Ovary (tissue), 9 donors: ENCODE measurements around the gene PRICKLE4. TPM values are rescaled to one million over a fixed set of nuclear protein-coding genes. Genes with fewer than 3 reads are reported as not detected.

Experiments used
- DNase-seq, 5 donors: peaks; one replicate each; pipeline ENCODE4 v3.0.0-alpha.2; 2019 to 2020
- H3K27ac ChIP-seq, 2 donors: fragments of 200-600 bp; one replicate each; pipeline versions ENCODE4 v1.5.1 to v1.8.0; 2019 to 2022
- H3K27me3 ChIP-seq: fragments of 200-600 bp; one replicate; pipeline ENCODE4 v1.8.0; 2022
- H3K36me3 ChIP-seq: fragments of 200-600 bp; sonication (generic); one replicate; pipeline ENCODE4 v1.5.1; 2019
- H3K4me1 ChIP-seq: one replicate; pipeline ENCODE4 v1.8.1; 2013; ENCODE audit warnings: mild to moderate bottlenecking, moderate library complexity; ENCODE audit not compliant: insufficient read depth
- H3K4me3 ChIP-seq: fragments of 200-600 bp; sonication (generic); one replicate; pipeline ENCODE4 v1.5.1; 2017
- H3K9me3 ChIP-seq, 2 donors: fragments of 200-600 bp in 1 of 2; sonication (generic) in 1 of 2; one replicate each; pipeline versions ENCODE4 v1.5.1 to v1.8.1; 2013 to 2019; ENCODE audit warnings: mild to moderate bottlenecking in 1 of 2, moderate library complexity in 1 of 2
- CTCF ChIP-seq, 3 donors: fragments of 450-650 bp in 2 of 3; fragments of 200-600 bp in 1 of 3; IDR thresholded peaks; one replicate each; pipeline versions ENCODE4 v1.5.1 to v1.8.0; 2016 to 2022; ENCODE audit warnings: antibody characterized with exemption in 3 of 3, mild to moderate bottlenecking in 1 of 3
- EP300 ChIP-seq: sonication (generic); formaldehyde crosslinking; IDR thresholded peaks from one replicate; pipeline ENCODE4 v1.6.1; 2017; ENCODE audit warnings: antibody characterized with exemption
- POLR2A ChIP-seq: fragments of 450-650 bp; IDR thresholded peaks from one replicate; pipeline ENCODE4 v1.6.1; 2017; ENCODE audit warnings: antibody characterized with exemption, mild to moderate bottlenecking, moderate library complexity
- WGBS, 3 donors: extraction: QIAGEN DNeasy Blood & Tissue Kit in 1 of 3; methylation state at CpG; one replicate each; pipeline versions ENCODE4 v1.1.5 to v1.1.7; 2013 to 2017; 5-methylcytosine and 5-hydroxymethylcytosine counted together
- intact Hi-C, 4 donors: fragments of 100-400 bp; cut with DNase I; formaldehyde crosslinking; loops; one replicate each; pipeline versions ENCODE4 v1.11.0 to v1.15.1; 2022 to 2023
- polyA plus RNA-seq, 2 donors: library from polyadenylated mRNA; stranded (reverse); fragments of 200-250 nt in 1 of 2; fragments of 350-450 nt in 1 of 2; fragmentation: Illumina TruSeq in 1 of 2; extraction: RNeasy Lipid Tissue Mini Kit (QIAGEN cat#74804) in 1 of 2; gene quantifications; one replicate each; pipeline ENCODE4 v1.2.3, GENCODE V29; 2013 to 2014
- total RNA-seq, 7 donors: library from RNA; depleted of rRNA in 2 of 7; stranded (reverse); fragments of >200 nt in 2 of 7; fragmentation: NEBNext Ultra II Directional in 3 of 7; extraction: Animal tissue kit (Norgen Biotek cat#: 25700) in 3 of 7; gene quantifications; one replicate each; pipeline versions ENCODE4 v1.1.0 to v1.2.4, GENCODE V29; 2016 to 2023
- donor health status: DM: no; HTN: no; CAD: no; lungs with moderate emphysema.
- donor health status: DM: no; HTN: no; CAD: no.
- donor health status: Bipolar disorder and iron deficiency.
- donor health status: DM: yes; HTN: yes; CAD: no.
- donor health status: DM: no; HTN: no; CAD: no.
- donor health status: DM: yes; HTN: yes; CAD: no.

Gene PRICKLE4
- total and polyA plus RNA-seq, 9 donors, result 1.5 to 7.3 (median 3.0) TPM

GRCh38 chr6:41815587-41815986, 35.0 kb downstream of the PRICKLE4 start:
- intact Hi-C loops, result no loop called here
- no peak for TF ChIP-seq CTCF (IDR thresholded peaks at IDR 0.05)
- no peak for TF ChIP-seq EP300
- TF ChIP-seq POLR2A, result no peak

GRCh38 chr6:41818271-41819054, 37.9 kb downstream of the PRICKLE4 start:
- H3K4me3 ChIP-seq, result no peak overlapping the region
- no peak overlapping the region for H3K27ac ChIP-seq
- H3K36me3 ChIP-seq, result no peaks in the 10 kb centered on the region
- no peak for DNase-seq
- TF ChIP-seq CTCF (IDR thresholded peaks at IDR 0.05) (no peak), EP300 (no peak), POLR2A (no peak)
- no peaks in the 10 kb centered on the region for H3K4me1 ChIP-seq
- intact Hi-C loops, result no loop called here
- 75 to 84% (median 76%) methylated on average over 4 of the region's 4 CpGs for WGBS, 3 donors
- no peaks in the 10 kb centered on the region for H3K27me3 ChIP-seq
- no peaks in the 10 kb centered on the region for H3K9me3 ChIP-seq

More at GRCh38 chr6:41815587-41815986, 35.0 kb downstream of the PRICKLE4 start:
- Histone ChIP-seq H3K36me3 (no peaks in the 10 kb centered on the region), H3K4me3 (no peak overlapping the region), H3K9me3 (no peaks in the 10 kb centered on the region), H3K4me1 (no peaks in the 10 kb centered on the region), H3K27ac (no peak overlapping the region), H3K27me3 (no peaks in the 10 kb centered on the region)
- WGBS, 3 donors, result 92 to 98% (median 92%) methylated on average over 1 of the region's 1 CpG
- no peak for DNase-seq

GRCh38 chr6:41821266-41821665, 40.7 kb downstream of the PRICKLE4 start:
- intact Hi-C loops, result no loop called here
- Histone ChIP-seq H3K9me3 (no peaks in the 10 kb centered on the region), H3K27ac (no peak overlapping the region), H3K36me3 (no peaks in the 10 kb centered on the region), H3K4me1 (no peaks in the 10 kb centered on the region), H3K27me3 (no peaks in the 10 kb centered on the region), H3K4me3 (no peak overlapping the region)
- 95 to 97% (median 96%) methylated on average over 4 of the region's 4 CpGs for WGBS, 3 donors
- no peak for DNase-seq
- no peak for TF ChIP-seq EP300
- TF ChIP-seq CTCF (IDR thresholded peaks at IDR 0.05), result no peak
- no peak for TF ChIP-seq POLR2A

- TF ChIP-seq CTCF (IDR thresholded peaks at IDR 0.05) (no peak), EP300 (no peak), POLR2A (no peak)
- no peak for DNase-seq
- Histone ChIP-seq H3K27ac (no peak overlapping the region), H3K36me3 (no peaks in the 10 kb centered on the region), H3K9me3 (no peaks in the 10 kb centered on the region), H3K4me3 (no peak overlapping the region), H3K27me3 (no peaks in the 10 kb centered on the region), H3K4me1 (no peaks in the 10 kb centered on the region)
- WGBS, 3 donors, result 95 to 100% (median 96%) methylated on average over 1 of the region's 1 CpG
- intact Hi-C loops, result no loop called here
Measured at GRCh38 chr6:41822021-41822420, 41.4 kb downstream of the PRICKLE4 start.
